ENCODE measurements around the gene COL27A1.

GRCh38 chr9:114235033-114235661 is 79.8 kb downstream of the COL27A1 start:
- TF ChIP-seq SIN3A (IDR thresholded peaks at IDR 0.05; ENCODE audit: borderline replicate concordance, insufficient read depth, low read length) = no peak
- no peak for TF ChIP-seq POLR2AphosphoS5 (IDR thresholded peaks at IDR 0.05; ENCODE audit: low read depth, low read length)
- no peak for TF ChIP-seq REST (IDR thresholded peaks at IDR 0.05; ENCODE audit: insufficient read depth in 1 of 2, low read depth in 2 of 2, low read length in 2 of 2)
